Adrenal gland (tissue), 12 donors: ENCODE results near the gene SAMD1. TPM values are rescaled to one million over a fixed set of nuclear protein-coding genes. Genes with fewer than 3 reads are reported as not detected.
A peak's percentile ranks its signal among the peaks of the same experiment; 100 is the strongest.

Source experiments
- DNase-seq, 7 donors: peaks; one replicate each; pipeline ENCODE4 v3.0.0-alpha.2; 2019 to 2020
- H3K27ac ChIP-seq, 5 donors: fragments of 200-600 bp; sonication (generic) in 4 of 5; 1 replicate in 3 of 5; 2 replicates in 2 of 5; pipeline versions ENCODE4 v1.5.1 to v1.8.0; 2016 to 2020; ENCODE audit warnings: mild to moderate bottlenecking in 1 of 5
- H3K27me3 ChIP-seq: fragments of 200-600 bp; 2 replicates; pipeline ENCODE4 v1.8.0; 2021
- H3K36me3 ChIP-seq, 2 donors: fragments of 200-600 bp; replicated peaks in 1 of 2; 1 replicate in 1 of 2; 2 replicates in 1 of 2; pipeline versions ENCODE4 v1.5.1 to v1.8.0; 2018 to 2022
- H3K4me1 ChIP-seq, 2 donors: fragments of 200-600 bp; replicated peaks in 1 of 2; 1 replicate in 1 of 2; 2 replicates in 1 of 2; pipeline versions ENCODE4 v1.5.1 to v1.8.0; 2018 to 2021
- H3K4me3 ChIP-seq, 4 donors: fragments of 200-600 bp; sonication (generic) in 3 of 4; one replicate each; pipeline ENCODE4 v1.5.1; 2016 to 2018
- H3K9me3 ChIP-seq, 3 donors: fragments of 200-600 bp; sonication (generic) in 1 of 3; replicated peaks in 1 of 3; 1 replicate in 2 of 3; 2 replicates in 1 of 3; pipeline versions ENCODE4 v1.5.1 to v1.8.0; 2016 to 2021
- CTCF ChIP-seq, 6 experiments: fragments of 450-650 bp in 4 of 6; fragments of 200-600 bp in 2 of 6; sonication (generic) in 1 of 6; IDR thresholded peaks; 1 replicate in 5 of 6; 2 replicates in 1 of 6; pipeline versions ENCODE4 v1.5.1 to v1.8.0; 2016 to 2021; ENCODE audit warnings: antibody characterized with exemption in 6 of 6, mild to moderate bottlenecking in 2 of 6, moderate library complexity in 1 of 6
- POLR2A ChIP-seq, 2 donors: fragments of 450-650 bp; IDR thresholded peaks; one replicate each; pipeline ENCODE4 v1.6.1; 2017; ENCODE audit warnings: antibody characterized with exemption in 2 of 2, mild to moderate bottlenecking in 2 of 2, moderate library complexity in 1 of 2
- WGBS, 4 donors: extraction: QIAGEN DNeasy Blood & Tissue Kit in 2 of 4; methylation state at CpG; one replicate each; pipeline versions ENCODE4 v1.1.5 to v1.1.7; 2013 to 2017; 5-methylcytosine and 5-hydroxymethylcytosine counted together
- intact Hi-C, 2 donors: fragments of 100-400 bp; cut with DNase I; formaldehyde crosslinking; loops; one replicate each; pipeline versions ENCODE4 v1.14.1 to v1.15.0; 2022 to 2023
- polyA plus RNA-seq, 3 donors: library from polyadenylated mRNA; stranded (reverse); fragments of 200-250 nt in 2 of 3; fragments of 350-450 nt in 1 of 3; fragmentation: Illumina TruSeq in 1 of 3; extraction: RNeasy Lipid Tissue Mini Kit (QIAGEN cat#74804) in 1 of 3; gene quantifications; one replicate each; pipeline ENCODE4 v1.2.3, GENCODE V29; 2013 to 2014
- total RNA-seq, 9 donors: library from RNA; depleted of rRNA in 4 of 9; stranded (reverse); fragments of >200 nt in 4 of 9; fragments of 120-200 nt in 1 of 9; fragmentation: NEBNext Ultra II Directional in 1 of 9; extraction: Animal tissue kit (Norgen Biotek cat#: 25700) in 1 of 9; gene quantifications; one replicate each; pipeline versions ENCODE4 v1.1.0 to v1.2.4, GENCODE V29; 2013 to 2023
- donor health status: healthy with polysubstance abuse.
- donor health status: Bipolar disorder and iron deficiency.
- donor health status: DM: yes; HTN: yes; CAD: no.
- donor health status: DM: no; HTN: no; CAD: no.
- donor health status: DM: no; HTN: no; CAD: no.
- donor health status: DM: yes; HTN: yes; CAD: no.

The SAMD1 gene
- total and polyA plus RNA-seq, 12 donors: 10.0 to 41.9 (median 27.1) TPM

- no peak for DNase-seq
- Histone ChIP-seq H3K4me1 (peaks cover 0 to 4% of the 10 kb centered on the region in 2 donors), H3K36me3 (no peaks in the 10 kb centered on the region), H3K27me3 (peaks cover 15% of the 10 kb centered on the region), H3K9me3 (no peaks in the 10 kb centered on the region), H3K27ac (no peak overlapping the region), H3K4me3 (no peak overlapping the region)
- TF ChIP-seq POLR2A (IDR thresholded peaks at IDR 0.05): no peak
- TF ChIP-seq CTCF (IDR thresholded peaks at IDR 0.05): no peak
- intact Hi-C loops: loop anchor here (10.0 kb wide), 2 partner anchors 174 to 464 kb away; no protein-coding TSS in a partner anchor
- 18 to 30% (median 25%) methylated on average over 11 to 17 of the region's 17 CpGs for whole genome bisulfite sequencing, 4 donors
These were observed 32.1 kb downstream of the SAMD1 start for GRCh38 chr19:14058182-14059092.

- H3K4me1 ChIP-seq: peaks cover 0 to 4% of the 10 kb centered on the region in 2 donors
- H3K27ac ChIP-seq: no peak overlapping the region
- no peak for DNase-seq
- TF ChIP-seq CTCF (IDR thresholded peaks at IDR 0.05) (no peak), POLR2A (IDR thresholded peaks at IDR 0.05) (no peak)
- peak overlapping the region in 1 of 4 donors; percentile 39 for H3K4me3 ChIP-seq
- peaks cover 15% of the 10 kb centered on the region for H3K27me3 ChIP-seq
- H3K36me3 ChIP-seq: no peaks in the 10 kb centered on the region
- intact Hi-C loops: loop anchor here (10.0 kb wide), 2 partner anchors 172 to 462 kb away; no protein-coding TSS in a partner anchor
- no peaks in the 10 kb centered on the region for H3K9me3 ChIP-seq
- 25 to 36% (median 28%) methylated on average over 5 to 19 of the region's 19 CpGs for WGBS, 4 donors
These were observed 33.7 kb downstream of the SAMD1 start for GRCh38 chr19:14056741-14057356.

- Histone ChIP-seq H3K27me3 (peaks cover 15% of the 10 kb centered on the region), H3K36me3 (no peaks in the 10 kb centered on the region), H3K4me3 (no peak overlapping the region), H3K9me3 (no peaks in the 10 kb centered on the region), H3K27ac (no peak overlapping the region), H3K4me1 (peaks cover 0 to 4% of the 10 kb centered on the region in 2 donors)
- no peak for DNase-seq
- 91 to 95% (median 93%) methylated on average over 5 to 10 of the region's 10 CpGs for WGBS, 4 donors
- intact Hi-C loops: loop anchor here (10.0 kb wide), 2 partner anchors 171 to 461 kb away; no protein-coding TSS in a partner anchor
- TF ChIP-seq CTCF (IDR thresholded peaks at IDR 0.05) (no peak), POLR2A (IDR thresholded peaks at IDR 0.05) (no peak)
These were observed 34.4 kb downstream of the SAMD1 start for GRCh38 chr19:14056069-14056666.

GRCh38 chr19:14055396-14055795 lies 35.2 kb downstream of the SAMD1 start:
- H3K27ac ChIP-seq: no peak overlapping the region
- DNase-seq: no peak
- intact Hi-C loops: loop anchor here (10.0 kb wide), 2 partner anchors 171 to 461 kb away; no protein-coding TSS in a partner anchor
- H3K27me3 ChIP-seq: peaks cover 15% of the 10 kb centered on the region
- H3K4me3 ChIP-seq: no peak overlapping the region
- no peaks in the 10 kb centered on the region for H3K9me3 ChIP-seq
- H3K4me1 ChIP-seq: peaks cover 0 to 4% of the 10 kb centered on the region in 2 donors
- no peaks in the 10 kb centered on the region for H3K36me3 ChIP-seq
- WGBS, 4 donors: 75 to 90% (median 79%) methylated on average over 3 of the region's 3 CpGs
- TF ChIP-seq POLR2A (IDR thresholded peaks at IDR 0.05) (no peak), CTCF (IDR thresholded peaks at IDR 0.05) (no peak)
